ENCODE results near the gene TRDMT1. TPM values are rescaled to one million over a fixed set of nuclear protein-coding genes. Genes with fewer than 3 reads are reported as not detected.

TRDMT1 gene
- total RNA-seq, 2 experiments from 2014 or later, result 10.4 to 12.2 TPM

- Histone ChIP-seq H4K20me1 (ENCODE audit: insufficient read depth, low read length) (no peaks in the 10 kb centered on the region), H3K4me3 (ENCODE audit: low read depth, low read length, poor library complexity, severe bottlenecking) (no peak overlapping the region), H3K36me3 (ENCODE audit: insufficient read depth, low read length) (no peaks in the 10 kb centered on the region), H3K27ac (ENCODE audit: low read depth, low read length, poor library complexity, severe bottlenecking) (no peak overlapping the region), H3K9me3 (ENCODE audit: low read length) (no peaks in the 10 kb centered on the region), H3K4me1 (ENCODE audit: insufficient read depth, low read length, poor library complexity, severe bottlenecking) (no peaks in the 10 kb centered on the region), H2AFZ (ENCODE audit: low read length) (no peak overlapping the region), H3K9me2 (ENCODE audit: insufficient read depth, low read length) (no peaks in the 10 kb centered on the region), H3K79me2 (ENCODE audit: insufficient read depth, low read depth, low read length) (no peaks in the 10 kb centered on the region), H3K4me2 (ENCODE audit: low read length) (no peak overlapping the region)
- no TSS peak for BruUV-seq (replicated peaks)
- CTCF ChIA-PET (ENCODE audit: unreplicated experiment), result no interaction called here
- DNase-seq (ENCODE audit: low spot score), result no peak
- TF ChIP-seq CTCF (conservative IDR thresholded peaks at IDR 0.05; ENCODE audit: low read length), result no peak
- no peak for TF ChIP-seq EZH2phosphoT487 (IDR thresholded peaks at IDR 0.05; ENCODE audit: borderline replicate concordance, low read depth, low read length)
- POLR2A ChIA-PET, result no interaction called here
- intact Hi-C loops (cut with micrococcal nuclease; ENCODE audit: unreplicated experiment), result no loop called here
These were observed 43.4 kb upstream of the TRDMT1 start for GRCh38 chr10:17244700-17245365.

- H3K4me3 ChIP-seq (ENCODE audit: low read depth, low read length, poor library complexity, severe bottlenecking), result no peak overlapping the region
- intact Hi-C loops (cut with micrococcal nuclease; ENCODE audit: unreplicated experiment), result no loop called here
- H3K27ac ChIP-seq (ENCODE audit: low read depth, low read length, poor library complexity, severe bottlenecking), result no peak overlapping the region
- no peaks in the 10 kb centered on the region for H3K36me3 ChIP-seq (ENCODE audit: insufficient read depth, low read length)
- DNase-seq (ENCODE audit: low spot score), result no peak
- BruUV-seq (replicated peaks), result no TSS peak
- CTCF ChIA-PET (ENCODE audit: unreplicated experiment), result no interaction called here
- H3K4me1 ChIP-seq (ENCODE audit: insufficient read depth, low read length, poor library complexity, severe bottlenecking), result no peaks in the 10 kb centered on the region
- H3K4me2 ChIP-seq (ENCODE audit: low read length), result no peak overlapping the region
- no peaks in the 10 kb centered on the region for H3K79me2 ChIP-seq (ENCODE audit: insufficient read depth, low read depth, low read length)
- POLR2A ChIA-PET, result interaction anchor here (0.5 to 0.7 kb wide), 4 partner anchors 69 to 481 kb away, joined by 3 to 4 read pairs (median 4); no protein-coding TSS in a partner anchor
- TF ChIP-seq EZH2phosphoT487 (IDR thresholded peaks at IDR 0.05; ENCODE audit: borderline replicate concordance, low read depth, low read length) (no peak), CTCF (conservative IDR thresholded peaks at IDR 0.05; ENCODE audit: low read length) (no peak)
- no peaks in the 10 kb centered on the region for H4K20me1 ChIP-seq (ENCODE audit: insufficient read depth, low read length)
- H3K9me3 ChIP-seq (ENCODE audit: low read length), result no peaks in the 10 kb centered on the region
- H3K9me2 ChIP-seq (ENCODE audit: insufficient read depth, low read length), result no peaks in the 10 kb centered on the region
- H2AFZ ChIP-seq (ENCODE audit: low read length), result no peak overlapping the region
These were observed 40.3 kb upstream of the TRDMT1 start for GRCh38 chr10:17241611-17242333.

- BruUV-seq (replicated peaks), result no TSS peak
- ChIA-PET CTCF (ENCODE audit: unreplicated experiment) (no interaction called here), POLR2A (no interaction called here)
- H3K9me2 ChIP-seq (ENCODE audit: insufficient read depth, low read length), result no peaks in the 10 kb centered on the region
- TF ChIP-seq EZH2phosphoT487 (IDR thresholded peaks at IDR 0.05; ENCODE audit: borderline replicate concordance, low read depth, low read length) (no peak), CTCF (conservative IDR thresholded peaks at IDR 0.05; ENCODE audit: low read length) (no peak)
- intact Hi-C loops (cut with micrococcal nuclease; ENCODE audit: unreplicated experiment), result no loop called here
- H3K4me3 ChIP-seq (ENCODE audit: low read depth, low read length, poor library complexity, severe bottlenecking), result no peak overlapping the region
- no peak overlapping the region for H2AFZ ChIP-seq (ENCODE audit: low read length)
- no peak overlapping the region for H3K27ac ChIP-seq (ENCODE audit: low read depth, low read length, poor library complexity, severe bottlenecking)
- no peak for DNase-seq (ENCODE audit: low spot score)
- no peaks in the 10 kb centered on the region for H4K20me1 ChIP-seq (ENCODE audit: insufficient read depth, low read length)
- no peaks in the 10 kb centered on the region for H3K9me3 ChIP-seq (ENCODE audit: low read length)
- no peaks in the 10 kb centered on the region for H3K36me3 ChIP-seq (ENCODE audit: insufficient read depth, low read length)
- H3K4me1 ChIP-seq (ENCODE audit: insufficient read depth, low read length, poor library complexity, severe bottlenecking), result no peaks in the 10 kb centered on the region
- no peaks in the 10 kb centered on the region for H3K79me2 ChIP-seq (ENCODE audit: insufficient read depth, low read depth, low read length)
- no peak overlapping the region for H3K4me2 ChIP-seq (ENCODE audit: low read length)
These were observed 39.1 kb upstream of the TRDMT1 start for GRCh38 chr10:17240616-17241015.
